HL-60 (cell line): ENCODE results near the gene SSC5D.
A peak's percentile ranks its signal among the peaks of the same experiment; 100 is the strongest.
"Not testable (repeated sequence)": the region's sequence is repeated elsewhere in the genome, so short reads cannot be mapped to it uniquely, and the experiment has no call there.

Source experiments
- DNase-seq, 2 experiments: peaks; one replicate each; pipeline ENCODE4 v3.0.0-alpha.2; 2010 to 2020; ENCODE audit warnings: low read depth in 1 of 2, low spot score in 1 of 2
- H3K27ac ChIP-seq: fragments of 250-450 bp; sonication (Bioruptor Pico); replicated peaks from 2 replicates; pipeline ENCODE4 v1.5.1; 2020; ENCODE audit warnings: mild to moderate bottlenecking, moderate library complexity
- H3K27me3 ChIP-seq: fragments of 250-450 bp; sonication (Bioruptor Pico); 2 replicates; pipeline ENCODE4 v1.5.1; 2021; ENCODE audit warnings: mild to moderate bottlenecking, moderate library complexity; ENCODE audit not compliant: insufficient read depth, poor library complexity, severe bottlenecking
- H3K4me3 ChIP-seq: replicated peaks from 2 replicates; pipeline ENCODE4 v1.5.1; 2011; ENCODE audit warnings: mild to moderate bottlenecking, control low read depth, low read length; ENCODE audit not compliant: insufficient read depth
- CTCF ChIP-seq: IDR thresholded peaks from one replicate; pipeline ENCODE4 v1.5.1; 2011; ENCODE audit warnings: low read length, control low read depth, inconsistent platforms; ENCODE audit not compliant: insufficient read depth
- GABPA ChIP-seq: IDR thresholded peaks from 2 replicates; pipeline ENCODE4 v1.6.1; 2012; ENCODE audit warnings: low read depth
- POLR2AphosphoS5 ChIP-seq: IDR thresholded peaks from 2 replicates; pipeline ENCODE4 v1.6.1; 2012; ENCODE audit warnings: low read depth
- REST ChIP-seq: IDR thresholded peaks from 2 replicates; pipeline ENCODE4 v1.6.1; 2012; ENCODE audit warnings: low read depth; ENCODE audit not compliant: insufficient replicate concordance
- SPI1 ChIP-seq: IDR thresholded peaks from 2 replicates; pipeline ENCODE4 v1.6.1; 2012; ENCODE audit warnings: low read depth, mild to moderate bottlenecking, borderline replicate concordance

Gene SSC5D

GRCh38 chr19:55493645-55494171 lies 5.5 kb downstream of the SSC5D start:
- TF ChIP-seq CTCF: no peak
- TF ChIP-seq SPI1: no peak
- no peak for TF ChIP-seq REST
- TF ChIP-seq GABPA: no peak
- TF ChIP-seq POLR2AphosphoS5: no peak
- H3K4me3 ChIP-seq: no peak overlapping the region
- H3K27me3 ChIP-seq: peaks cover 23% of the 10 kb centered on the region
- no peak overlapping the region for H3K27ac ChIP-seq
- DNase-seq: no peak

GRCh38 chr19:55494172-55494761 lies 6.0 kb downstream of the SSC5D start:
- Histone ChIP-seq H3K27ac (no peak overlapping the region), H3K27me3 (peaks cover 23% of the 10 kb centered on the region), H3K4me3 (peak overlapping the region; percentile 2; the same call in 1 of the 2 replicates)
- TF ChIP-seq GABPA: no peak
- TF ChIP-seq SPI1: no peak
- no peak for TF ChIP-seq CTCF
- no peak for TF ChIP-seq POLR2AphosphoS5
- no peak for TF ChIP-seq REST
- peak in 1 of 2 experiments; percentile 35 for DNase-seq

GRCh38 chr19:55495646-55496349 lies 7.6 kb downstream of the SSC5D start:
- no peak overlapping the region for H3K27ac ChIP-seq
- no peak for TF ChIP-seq REST
- H3K4me3 ChIP-seq: no peak overlapping the region
- no peak for DNase-seq
- H3K27me3 ChIP-seq: peaks cover 23% of the 10 kb centered on the region

- DNase-seq, H3K4me3 ChIP-seq, H3K27ac ChIP-seq: not testable (repeated sequence)
- H3K27me3 ChIP-seq: peaks cover 19% of the 10 kb centered on the region
Measured at GRCh38 chr19:55496820-55497219, 8.6 kb downstream of the SSC5D start.
